ENCODE data around the gene DZIP1. TPM values are rescaled to one million over a fixed set of nuclear protein-coding genes. Genes with fewer than 3 reads are reported as not detected.

The DZIP1 gene
- total RNA-seq (2021), result 31.0 to 33.5 TPM (median 32.0 TPM) in 3 replicates
- Bru-seq, nascent RNA, result percentile 76 among the genes with signal in this experiment
- long read RNA-seq, experiment 1, transcript DZIP1-204 (23 exons, 3,738 nt), result major isoform, 6 of 41 reads
- long read RNA-seq, experiment 1, partial matches to known transcripts, result 20 of 41 reads
- long read RNA-seq, experiment 1, other reads (novel, unspliced or antisense), result 14 of 41 reads
- long read RNA-seq, experiment 2, transcript DZIP1-204 (23 exons, 3,738 nt), result major isoform, 6 of 37 reads
- long read RNA-seq, experiment 2, partial matches to known transcripts, result 16 of 37 reads
- long read RNA-seq, experiment 2, other reads (novel, unspliced or antisense), result 14 of 37 reads
- long read RNA-seq, experiment 3, result 0 reads

GRCh38 chr13:95644601-95645052, at the start of gene DZIP1:
TSS of gene DZIP1 (minus strand) at chr13:95644706. CDS start at chr13:95642029, 2,677 bp downstream.
- H3K27me3 Mint-ChIP-seq (ENCODE audit: low read depth), result peaks cover 9% of the 10 kb centered on the region
- ATAC-seq (peak; percentile 86), DNase-seq (ENCODE audit: low spot score) (peak; percentile 92)
- H3K27ac Mint-ChIP-seq, result no peak within 1 kb of the TSS
- H3K4me1 Mint-ChIP-seq, result peaks cover 19% of the 10 kb centered on the region
- H3K4me3 Mint-ChIP-seq, result peak within 1 kb of the TSS; percentile 89
- H3K36me3 Mint-ChIP-seq, result peaks cover 12% of the 10 kb centered on the region; the same call in 1 of the 2 replicates
- H3K9me3 Mint-ChIP-seq, result peaks cover 8% of the 10 kb centered on the region; the same call in 1 of the 2 replicates
- CTCF ChIA-PET, result interaction anchor here (1.0 to 3.6 kb wide), 4 partner anchors 16 to 101 kb away, joined by 4 to 30 read pairs (median 13); partner anchors contain the start of gene CLDN10
- POLR2A ChIA-PET, result interaction anchor here (1.0 to 2.9 kb wide), 2 partner anchors 14 to 32 kb away, joined by 4 to 17 read pairs; partner anchors contain the start of gene DNAJC3
- peak; percentile 67 for TF ChIP-seq NFYB (CRISPR knock-in tag; conservative IDR thresholded peaks at IDR 0.05; ENCODE audit: low read depth)
- TF ChIP-seq E2F5 (CRISPR knock-in tag; IDR thresholded peaks at IDR 0.05), result no peak
- TF ChIP-seq USF2 (CRISPR knock-in tag; IDR thresholded peaks at IDR 0.05), result peak; percentile 92
- peak; percentile 75 for TF ChIP-seq SP1 (CRISPR knock-in tag; conservative IDR thresholded peaks at IDR 0.05)
- TF ChIP-seq TEAD1 (CRISPR knock-in tag; IDR thresholded peaks at IDR 0.05), result no peak
- no peak for TF ChIP-seq NR1H2 (CRISPR knock-in tag; IDR thresholded peaks at IDR 0.05)
- peak; percentile 16; the same call in 1 of the 2 replicates for TF ChIP-seq ZNF281 (CRISPR knock-in tag; IDR thresholded peaks at IDR 0.05)
- TF ChIP-seq GABPB1 (CRISPR knock-in tag; IDR thresholded peaks at IDR 0.05), result no peak
- no peak for TF ChIP-seq CDX4 (CRISPR knock-in tag; IDR thresholded peaks at IDR 0.05; ENCODE audit: borderline replicate concordance)
- TF ChIP-seq ZNF512 (CRISPR knock-in tag; IDR thresholded peaks at IDR 0.05; ENCODE audit: borderline replicate concordance), result no peak
- no peak for TF ChIP-seq ARID4B (CRISPR knock-in tag; IDR thresholded peaks at IDR 0.05; ENCODE audit: borderline replicate concordance)
- 0 out of 2 replicates have a peak, but pooled peaks have one; percentile 3 for TF ChIP-seq NFE2L1 (CRISPR knock-in tag; IDR thresholded peaks at IDR 0.05)
- TF ChIP-seq GRHL2 (CRISPR knock-in tag; IDR thresholded peaks at IDR 0.05; ENCODE audit: insufficient replicate concordance, severe bottlenecking), result no peak
- TF ChIP-seq FOXP4 (CRISPR knock-in tag; IDR thresholded peaks at IDR 0.05), result no peak
- no peak for TF ChIP-seq MLX (CRISPR knock-in tag; IDR thresholded peaks at IDR 0.05)
- TF ChIP-seq GTF2I (CRISPR knock-in tag; conservative IDR thresholded peaks at IDR 0.05), result no peak
- peak; percentile 78 for TF ChIP-seq MAX (CRISPR knock-in tag; IDR thresholded peaks at IDR 0.05)
- no peak for TF ChIP-seq EMX1 (CRISPR knock-in tag; IDR thresholded peaks at IDR 0.05)
- TF ChIP-seq HMGXB4 (CRISPR knock-in tag; IDR thresholded peaks at IDR 0.05), result no peak; the same call in 1 of the 2 replicates
